Choroid plexus epithelial cell (primary cell): Measurements from ENCODE around the gene FAXC.

Experiments
- DNase-seq: peaks from one replicate; pipeline ENCODE4 v3.0.0-alpha.2; 2010; ENCODE audit warnings: low read depth
- H3K4me3 ChIP-seq: 2 replicates; pipeline ENCODE4 v1.5.1; 2011; ENCODE audit warnings: low read depth, mild to moderate bottlenecking, control low read depth, low read length, moderate library complexity
- TF ChIP-seq, protein P1 (sequence below): conservative IDR thresholded peaks from 2 replicates; pipeline ENCODE4 v1.5.1; 2011; ENCODE audit warnings: low read depth, mild to moderate bottlenecking, control low read depth, inconsistent platforms, low read length, moderate library complexity

FAXC gene

DNA sequence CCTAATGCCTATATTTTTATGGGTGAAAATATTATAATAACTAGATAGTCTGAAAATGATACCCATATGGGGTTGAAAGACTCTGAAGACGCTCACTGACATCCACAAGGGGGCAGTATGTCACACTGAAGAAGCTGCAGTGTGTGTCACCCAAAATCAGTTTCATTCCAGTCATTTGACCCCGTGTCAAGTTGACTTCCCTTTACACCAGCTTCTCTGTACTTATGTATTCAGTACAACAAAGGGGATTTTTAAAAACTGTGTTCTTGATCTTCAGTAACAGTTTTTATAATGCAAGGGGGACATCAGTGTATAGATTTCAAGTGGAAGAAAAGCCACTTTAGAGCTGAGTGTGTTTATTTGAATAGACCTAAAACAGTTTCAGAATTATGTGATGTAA, 19.3 kb downstream of the FAXC start:
- DNase-seq = peak; percentile 87
- TF ChIP-seq, protein P1, sequence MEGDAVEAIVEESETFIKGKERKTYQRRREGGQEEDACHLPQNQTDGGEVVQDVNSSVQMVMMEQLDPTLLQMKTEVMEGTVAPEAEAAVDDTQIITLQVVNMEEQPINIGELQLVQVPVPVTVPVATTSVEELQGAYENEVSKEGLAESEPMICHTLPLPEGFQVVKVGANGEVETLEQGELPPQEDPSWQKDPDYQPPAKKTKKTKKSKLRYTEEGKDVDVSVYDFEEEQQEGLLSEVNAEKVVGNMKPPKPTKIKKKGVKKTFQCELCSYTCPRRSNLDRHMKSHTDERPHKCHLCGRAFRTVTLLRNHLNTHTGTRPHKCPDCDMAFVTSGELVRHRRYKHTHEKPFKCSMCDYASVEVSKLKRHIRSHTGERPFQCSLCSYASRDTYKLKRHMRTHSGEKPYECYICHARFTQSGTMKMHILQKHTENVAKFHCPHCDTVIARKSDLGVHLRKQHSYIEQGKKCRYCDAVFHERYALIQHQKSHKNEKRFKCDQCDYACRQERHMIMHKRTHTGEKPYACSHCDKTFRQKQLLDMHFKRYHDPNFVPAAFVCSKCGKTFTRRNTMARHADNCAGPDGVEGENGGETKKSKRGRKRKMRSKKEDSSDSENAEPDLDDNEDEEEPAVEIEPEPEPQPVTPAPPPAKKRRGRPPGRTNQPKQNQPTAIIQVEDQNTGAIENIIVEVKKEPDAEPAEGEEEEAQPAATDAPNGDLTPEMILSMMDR = peak; percentile 90
- H3K4me3 ChIP-seq = no peak overlapping the region

DNA sequence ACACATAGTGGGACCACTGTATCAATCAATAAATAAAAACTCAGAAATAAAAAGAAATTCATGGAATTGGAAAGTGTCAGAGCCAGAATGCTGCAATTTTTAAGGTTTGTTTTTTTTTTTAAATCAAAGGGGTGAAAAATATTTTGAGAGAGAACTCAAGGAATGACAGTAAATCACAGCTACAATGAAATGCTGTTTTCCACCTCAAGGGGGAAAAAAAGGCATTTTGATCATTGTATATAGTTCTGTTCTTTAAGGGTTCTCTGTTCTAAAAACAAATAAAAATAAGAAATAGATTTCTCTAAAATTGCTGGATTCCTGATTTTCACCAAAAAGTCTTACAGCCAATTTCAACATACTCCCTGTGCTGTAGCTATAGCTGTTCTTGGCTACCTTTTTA, 24.5 kb downstream of the FAXC start:
- TF ChIP-seq, protein P1 = no peak
- no peak for DNase-seq
- H3K4me3 ChIP-seq = no peak overlapping the region

DNA sequence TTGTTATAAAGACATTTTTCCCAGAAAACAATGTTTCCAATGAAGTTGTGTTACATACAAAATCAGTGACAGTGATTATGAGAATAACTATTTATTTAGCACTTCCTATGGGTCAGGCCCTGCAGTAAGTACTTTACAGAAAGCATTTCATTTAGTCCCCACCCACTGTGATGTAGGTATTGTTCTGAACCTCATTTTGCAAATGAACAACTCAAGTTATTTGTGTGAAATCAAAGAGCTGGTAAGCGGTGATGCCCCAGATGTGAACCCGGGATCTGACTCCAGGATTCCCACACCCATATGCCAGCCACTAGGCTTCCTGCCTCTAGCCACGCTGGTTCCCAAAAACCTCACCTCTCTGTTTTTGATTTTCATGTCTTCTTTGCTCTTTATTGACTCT, 30.9 kb downstream of the FAXC start:
- H3K4me3 ChIP-seq = no peak overlapping the region
- TF ChIP-seq, protein P1 = no peak
- no peak for DNase-seq

DNA sequence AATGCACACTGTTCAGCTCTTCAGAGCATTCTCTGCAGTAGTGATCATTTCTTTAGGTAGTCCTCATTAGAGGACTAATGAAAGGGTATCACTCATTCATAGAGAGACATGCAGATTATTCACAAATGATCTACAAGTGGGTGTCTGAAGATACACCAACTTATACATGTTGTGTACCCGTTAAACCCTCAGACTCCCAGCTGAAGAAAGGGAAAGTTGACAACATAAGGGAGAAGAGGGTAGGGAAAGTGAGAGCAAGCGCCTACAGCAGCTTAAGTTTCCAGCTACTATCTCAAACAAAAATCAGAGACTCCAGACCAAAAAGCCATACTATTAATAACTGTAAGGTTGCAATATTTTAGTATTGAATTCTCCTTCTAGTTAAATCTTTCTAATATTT, 37.1 kb downstream of the FAXC start:
- no peak overlapping the region for H3K4me3 ChIP-seq
- no peak for DNase-seq
- TF ChIP-seq, protein P1 = no peak

DNA sequence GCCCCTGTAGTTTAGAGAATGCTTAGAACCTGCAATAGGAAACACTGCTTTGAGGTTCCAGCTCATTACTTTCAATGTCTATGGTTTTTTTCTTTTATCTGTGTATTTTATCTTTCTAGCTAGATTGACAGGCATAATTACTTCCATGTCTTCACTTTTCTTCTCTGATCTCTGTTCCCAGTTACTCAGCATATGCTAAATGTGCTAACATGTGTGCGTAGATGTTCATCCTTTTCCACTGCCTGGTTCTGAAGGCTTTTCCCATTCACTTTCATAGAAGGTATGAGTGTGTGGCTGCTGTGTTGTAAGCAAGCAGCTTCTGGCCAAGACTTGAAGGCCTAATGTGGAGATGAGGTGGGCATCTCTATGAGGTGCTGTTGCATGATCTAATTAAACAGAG, 38.9 kb downstream of the FAXC start:
- no peak overlapping the region for H3K4me3 ChIP-seq
- no peak for DNase-seq
- TF ChIP-seq, protein P1 = no peak

DNA sequence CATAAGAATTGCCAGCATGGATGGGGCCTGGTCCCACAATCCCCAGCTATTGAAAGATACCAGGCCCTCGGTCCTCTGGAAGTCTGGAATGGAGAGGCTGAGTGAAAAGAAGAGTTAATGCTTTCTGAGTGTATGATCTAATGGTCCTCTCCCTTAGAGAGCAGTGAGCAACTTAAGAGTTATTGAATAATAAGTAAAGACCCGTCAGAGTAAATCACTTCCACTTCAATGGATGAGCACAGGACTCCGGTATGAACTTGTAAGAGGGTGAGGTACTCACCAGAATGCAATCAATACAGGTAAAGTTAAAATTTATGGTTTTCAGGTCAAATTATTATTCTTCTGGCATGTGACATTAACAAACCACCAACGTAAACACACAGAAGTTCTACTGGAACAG, 39.9 kb downstream of the FAXC start:
- DNase-seq = no peak
- no peak overlapping the region for H3K4me3 ChIP-seq
- TF ChIP-seq, protein P1 = no peak

DNA sequence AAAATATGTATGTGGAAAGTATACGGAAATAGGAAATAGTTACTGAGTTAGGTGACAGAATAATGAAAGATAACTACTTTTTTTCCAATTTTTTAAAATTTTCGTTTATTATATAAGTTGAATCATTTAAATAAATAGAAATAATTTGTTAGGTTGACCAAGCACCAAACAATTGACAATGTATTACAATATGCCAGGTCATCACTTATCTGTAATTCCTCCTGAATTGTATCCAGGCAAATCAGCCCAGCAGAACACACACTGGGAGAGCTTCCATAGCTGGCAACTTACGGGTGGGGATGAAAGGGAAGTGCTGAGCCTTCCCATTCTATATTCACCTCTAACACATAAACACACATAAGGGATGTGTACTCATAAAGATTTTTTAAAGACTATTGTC, 40.7 kb downstream of the FAXC start:
- DNase-seq = no peak
- TF ChIP-seq, protein P1 = no peak
- no peak overlapping the region for H3K4me3 ChIP-seq
